Astrocyte (in vitro differentiated cells and primary cell): ENCODE data around the gene RHOB. TPM values are rescaled to one million over a fixed set of nuclear protein-coding genes. Genes with fewer than 3 reads are reported as not detected.

Experiments
- DNase-seq: peaks from one replicate; pipeline ENCODE4 v3.0.0-alpha.2; 2010; ENCODE audit warnings: low read depth
- FAIRE-seq: peaks from 2 replicates; lab custom pipeline; 2011; peaks lifted over from hg19 to GRCh38; lab: Jason Lieb, UNC
- H2AFZ ChIP-seq: 2 replicates; pipeline ENCODE4 v1.6.0; 2012; ENCODE audit warnings: low read depth, low read length, inconsistent platforms
- H3K27ac ChIP-seq: 2 replicates; pipeline ENCODE4 v1.5.1; 2011; ENCODE audit warnings: low read depth, low read length, inconsistent platforms
- H3K27me3 ChIP-seq: 2 replicates; pipeline ENCODE4 v1.6.0; 2011; ENCODE audit warnings: low read length, inconsistent platforms; ENCODE audit not compliant: insufficient read depth
- H3K36me3 ChIP-seq: 2 replicates; pipeline ENCODE4 v1.5.1; 2011; ENCODE audit warnings: low read length, inconsistent platforms; ENCODE audit not compliant: insufficient read depth
- H3K4me1 ChIP-seq: 2 replicates; pipeline ENCODE4 v1.5.1; 2011; ENCODE audit warnings: low read length, inconsistent platforms; ENCODE audit not compliant: insufficient read depth
- H3K4me2 ChIP-seq: 2 replicates; pipeline ENCODE4 v1.6.0; 2012; ENCODE audit warnings: low read length, inconsistent platforms
- H3K4me3 ChIP-seq: 2 replicates; pipeline ENCODE4 v1.5.1; 2011; ENCODE audit warnings: low read depth, mild to moderate bottlenecking, low read length, inconsistent platforms; ENCODE audit not compliant: insufficient read depth
- H3K79me2 ChIP-seq: 2 replicates; pipeline ENCODE4 v1.6.0; 2012; ENCODE audit warnings: mild to moderate bottlenecking, low read length, inconsistent platforms; ENCODE audit not compliant: insufficient read depth
- H3K9ac ChIP-seq: 2 replicates; pipeline ENCODE4 v1.6.0; 2012; ENCODE audit warnings: mild to moderate bottlenecking, low read length, inconsistent platforms
- H3K9me3 ChIP-seq: 2 replicates; pipeline ENCODE4 v1.5.1; 2012; ENCODE audit warnings: low read depth, mild to moderate bottlenecking, low read length, inconsistent platforms; ENCODE audit not compliant: insufficient read depth
- H4K20me1 ChIP-seq: 2 replicates; pipeline ENCODE4 v1.6.0; 2012; ENCODE audit warnings: low read length, inconsistent platforms; ENCODE audit not compliant: insufficient read depth
- H3K27ac Mint-ChIP-seq: one replicate; pipeline ENCODE4 v1.8.0; 2021; ENCODE audit warnings: mild to moderate bottlenecking, mixed read lengths; ENCODE audit not compliant: unreplicated experiment
- H3K27me3 Mint-ChIP-seq: one replicate; pipeline ENCODE4 v1.8.0; 2021; ENCODE audit warnings: low read depth, mixed read lengths; ENCODE audit not compliant: unreplicated experiment
- H3K36me3 Mint-ChIP-seq: one replicate; pipeline ENCODE4 v1.8.0; 2021; ENCODE audit warnings: low read depth, mixed read lengths; ENCODE audit not compliant: unreplicated experiment
- H3K4me1 Mint-ChIP-seq: one replicate; pipeline ENCODE4 v1.8.0; 2021; ENCODE audit warnings: low read depth, mixed read lengths; ENCODE audit not compliant: unreplicated experiment
- H3K4me3 Mint-ChIP-seq: one replicate; pipeline ENCODE4 v1.8.0; 2021; ENCODE audit warnings: mild to moderate bottlenecking, moderate library complexity, mixed read lengths; ENCODE audit not compliant: unreplicated experiment
- H3K9me3 Mint-ChIP-seq: one replicate; pipeline ENCODE4 v1.8.0; 2021; ENCODE audit warnings: mild to moderate bottlenecking, mixed read lengths; ENCODE audit not compliant: unreplicated experiment
- CTCF ChIP-seq: IDR thresholded peaks from 2 replicates; pipeline ENCODE4 v1.5.1; 2011; ENCODE audit warnings: low read depth, mild to moderate bottlenecking, inconsistent platforms, low read length, moderate library complexity; ENCODE audit not compliant: insufficient read depth
- EZH2 ChIP-seq: IDR thresholded peaks from 2 replicates; pipeline ENCODE4 v1.6.1; 2012; ENCODE audit warnings: mild to moderate bottlenecking, low read length, inconsistent platforms; ENCODE audit not compliant: insufficient read depth
- total RNA-seq: library from RNA; stranded (reverse); gene quantifications from 2 replicates; pipeline ENCODE4 v1.2.1, GENCODE V29; 2021

Gene RHOB
- total RNA-seq, 1 donor from 2014 or later, result 161 TPM

GRCh38 chr2:20494241-20494640 is 47.4 kb downstream of the RHOB start:
- H3K27me3 Mint-ChIP-seq, result peaks cover 4% of the 10 kb centered on the region
- H3K9ac ChIP-seq, result no peak overlapping the region
- no peaks in the 10 kb centered on the region for H3K36me3 Mint-ChIP-seq
- no peaks in the 10 kb centered on the region for H3K9me3 Mint-ChIP-seq
- H4K20me1 ChIP-seq, result no peaks in the 10 kb centered on the region
- H3K27ac Mint-ChIP-seq, result peak overlapping the region; percentile 51
- H3K36me3 ChIP-seq, result no peaks in the 10 kb centered on the region
- FAIRE-seq, result no peak
- no peaks in the 10 kb centered on the region for H3K79me2 ChIP-seq
- H3K4me3 Mint-ChIP-seq, result no peak overlapping the region
- TF ChIP-seq EZH2, result no peak
- TF ChIP-seq CTCF, result no peak
- no peaks in the 10 kb centered on the region for H3K9me3 ChIP-seq
- peak; percentile 85 for DNase-seq
- H3K27me3 ChIP-seq, result no peaks in the 10 kb centered on the region
- H3K4me1 Mint-ChIP-seq, result peaks cover 42% of the 10 kb centered on the region
- H3K4me2 ChIP-seq, result peak overlapping the region; percentile 30
- no peak overlapping the region for H3K4me3 ChIP-seq
- H3K4me1 ChIP-seq, result peaks cover 41% of the 10 kb centered on the region
- no peak overlapping the region for H3K27ac ChIP-seq
- no peak overlapping the region for H2AFZ ChIP-seq

GRCh38 chr2:20496076-20496872 is 49.4 kb downstream of the RHOB start:
- DNase-seq, result peak; percentile 56
- Histone ChIP-seq H3K4me2 (peak overlapping the region; percentile 6), H3K4me1 (peaks cover 31% of the 10 kb centered on the region), H4K20me1 (no peaks in the 10 kb centered on the region), H3K9ac (no peak overlapping the region), H3K79me2 (no peaks in the 10 kb centered on the region), H2AFZ (no peak overlapping the region), H3K27ac (no peak overlapping the region), H3K36me3 (no peaks in the 10 kb centered on the region), H3K9me3 (no peaks in the 10 kb centered on the region), H3K4me3 (no peak overlapping the region), H3K27me3 (no peaks in the 10 kb centered on the region)
- no peak overlapping the region for H3K27ac Mint-ChIP-seq
- no peaks in the 10 kb centered on the region for H3K9me3 Mint-ChIP-seq
- TF ChIP-seq CTCF (no peak), EZH2 (no peak)
- FAIRE-seq, result no peak
- peaks cover 40% of the 10 kb centered on the region for H3K4me1 Mint-ChIP-seq
- no peaks in the 10 kb centered on the region for H3K36me3 Mint-ChIP-seq
- no peak overlapping the region for H3K4me3 Mint-ChIP-seq
- peaks cover 4% of the 10 kb centered on the region for H3K27me3 Mint-ChIP-seq

- H2AFZ ChIP-seq, result no peak overlapping the region
- no peaks in the 10 kb centered on the region for H3K27me3 ChIP-seq
- Mint-ChIP-seq H3K4me3 (no peak overlapping the region), H3K36me3 (no peaks in the 10 kb centered on the region), H3K27ac (no peak overlapping the region), H3K27me3 (peaks cover 4% of the 10 kb centered on the region), H3K4me1 (peaks cover 39% of the 10 kb centered on the region), H3K9me3 (no peaks in the 10 kb centered on the region)
- H3K27ac ChIP-seq, result no peak overlapping the region
- peaks cover 30% of the 10 kb centered on the region for H3K4me1 ChIP-seq
- no peak overlapping the region for H3K9ac ChIP-seq
- H4K20me1 ChIP-seq, result no peaks in the 10 kb centered on the region
- H3K4me2 ChIP-seq, result no peak overlapping the region
- DNase-seq (no peak), FAIRE-seq (no peak)
- no peaks in the 10 kb centered on the region for H3K79me2 ChIP-seq
- TF ChIP-seq EZH2 (no peak), CTCF (no peak)
- H3K4me3 ChIP-seq, result no peak overlapping the region
- H3K36me3 ChIP-seq, result no peaks in the 10 kb centered on the region
- no peaks in the 10 kb centered on the region for H3K9me3 ChIP-seq
Measured at GRCh38 chr2:20496942-20497341, 50.1 kb downstream of the RHOB start.
